AG09319 (cell line): Measurements from ENCODE around the gene INTS2.

Experiments used
- DNase-seq: peaks from one replicate; pipeline ENCODE4 v3.0.0-alpha.2; 2010; ENCODE audit warnings: low read depth; ENCODE audit errors: extremely low read depth
- CTCF ChIP-seq: IDR thresholded peaks from 2 replicates; pipeline ENCODE4 v1.5.1; 2011; ENCODE audit warnings: low read depth, mild to moderate bottlenecking, inconsistent platforms, low read length, moderate library complexity

The INTS2 gene

GRCh38 chr17:61836266-61837174 is 91.3 kb downstream of the INTS2 start:
- DNase-seq = no peak

DNA sequence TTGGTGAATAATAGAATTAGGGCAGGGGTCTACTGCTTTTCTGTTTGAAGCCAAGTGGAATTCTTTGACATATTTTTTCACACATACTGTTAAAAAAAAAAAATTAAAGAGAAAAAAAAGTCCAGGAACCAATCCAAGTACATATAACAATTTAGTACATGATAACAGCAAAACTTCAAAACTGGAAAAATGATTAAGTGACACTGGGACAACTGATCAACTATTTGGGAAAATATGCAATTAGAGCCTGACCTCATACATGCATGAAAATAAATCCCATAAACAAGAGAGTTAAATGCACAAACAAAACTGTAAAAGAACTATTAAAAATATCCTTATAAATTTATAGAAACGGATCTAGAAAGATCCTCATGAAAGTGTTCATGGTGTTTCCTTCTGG is 92.2 kb downstream of the INTS2 start:
- no peak for TF ChIP-seq CTCF
- no peak for DNase-seq

More at GRCh38 chr17:61836266-61837174, 91.3 kb downstream of the INTS2 start:
- no peak for TF ChIP-seq CTCF

GRCh38 chr17:61834610-61835009 is 93.2 kb downstream of the INTS2 start:
- no peak for DNase-seq
- TF ChIP-seq CTCF = no peak

- DNase-seq = peak; percentile 18
- no peak for TF ChIP-seq CTCF
Measured at GRCh38 chr17:61833536-61834193, 94.1 kb downstream of the INTS2 start.

- TF ChIP-seq CTCF = no peak
- DNase-seq = no peak
Measured at GRCh38 chr17:61832463-61832862, 95.3 kb downstream of the INTS2 start.

DNA sequence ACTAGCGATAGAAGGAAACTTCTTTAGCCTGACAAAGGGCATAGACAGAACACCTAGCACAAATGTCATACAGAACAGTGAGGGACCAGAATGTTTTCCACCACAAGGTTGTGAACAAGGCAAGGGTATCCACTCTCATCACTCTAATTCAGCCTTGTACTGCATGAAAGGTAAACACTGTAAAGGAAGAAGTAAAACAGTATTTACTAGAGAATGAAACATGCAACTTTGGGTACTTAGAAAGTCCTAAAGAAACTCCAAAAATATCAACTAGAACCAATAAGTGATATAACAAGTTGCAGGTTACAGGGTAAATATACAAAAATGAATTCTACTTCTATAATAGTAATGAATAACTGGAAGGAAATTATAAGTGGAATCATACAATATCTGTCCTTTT is 96.7 kb downstream of the INTS2 start:
- DNase-seq = no peak
- no peak for TF ChIP-seq CTCF

DNA sequence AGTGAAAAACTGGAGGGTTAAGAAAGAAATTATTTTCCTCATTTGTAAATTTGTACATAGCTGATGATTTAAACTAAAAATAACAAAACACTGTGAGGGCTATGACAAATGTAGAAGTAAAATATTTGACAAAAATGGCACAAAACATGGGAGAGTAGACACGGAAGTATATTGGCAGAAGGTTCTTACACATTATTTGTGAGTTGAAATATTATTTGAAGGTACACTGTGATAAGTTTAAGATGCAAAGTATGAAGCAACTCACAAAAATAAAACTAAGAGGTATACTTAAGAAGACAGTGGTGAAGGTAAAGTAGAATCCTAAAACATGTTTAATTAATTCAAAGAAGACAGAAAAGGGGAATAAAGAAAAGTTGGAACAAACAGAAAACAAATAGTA is 99.1 kb downstream of the INTS2 start:
- no peak for TF ChIP-seq CTCF
- DNase-seq = no peak
